ENCODE data around the gene SLC6A6. TPM values are rescaled to one million over a fixed set of nuclear protein-coding genes. Genes with fewer than 3 reads are reported as not detected.

The SLC6A6 gene
- total RNA-seq (2014; rRNA removed; shearing (Covaris generic); ENCODE audit: low replicate concordance), result 62.5 and 65.5 TPM in 2 replicates

DNA sequence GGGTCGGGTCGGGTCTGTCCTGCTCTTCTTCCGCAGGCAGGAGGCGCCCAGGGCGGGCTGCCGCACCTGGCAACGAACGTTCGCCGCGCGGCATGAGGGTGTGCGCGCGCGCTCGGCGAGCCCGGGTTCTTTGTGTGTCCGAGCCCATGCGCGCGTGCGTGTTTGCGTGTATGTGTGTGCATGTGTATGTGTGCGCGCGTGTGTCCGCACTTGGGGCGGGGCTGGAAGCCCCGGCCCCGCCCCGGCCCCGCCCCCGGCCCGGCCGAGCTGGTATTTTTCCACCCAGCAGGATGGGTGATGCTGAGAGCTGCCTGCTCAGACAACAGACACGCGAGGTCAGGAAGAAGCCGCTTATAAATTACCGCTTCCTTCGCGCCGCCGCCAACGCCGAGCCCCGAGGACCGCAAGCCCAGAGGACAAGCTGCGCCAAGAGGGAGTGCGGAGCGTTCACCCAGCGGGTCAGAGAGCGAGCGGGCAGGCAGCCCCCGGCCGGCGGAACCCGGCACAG is at the start of gene SLC6A6:
Gene SLC6A6 (plus strand): TSS at position 303 of the 508 bp plus-strand sequence. CDS start 41,029 bp downstream, outside the sequence.
- peak; percentile 92 for DNase-seq (ENCODE audit: low read depth)
- in situ Hi-C loops (cut with HindIII; ENCODE audit: low pct_unique_long_range_greater_than_20kb, low sequenced_read_pairs), result no loop called here

DNA sequence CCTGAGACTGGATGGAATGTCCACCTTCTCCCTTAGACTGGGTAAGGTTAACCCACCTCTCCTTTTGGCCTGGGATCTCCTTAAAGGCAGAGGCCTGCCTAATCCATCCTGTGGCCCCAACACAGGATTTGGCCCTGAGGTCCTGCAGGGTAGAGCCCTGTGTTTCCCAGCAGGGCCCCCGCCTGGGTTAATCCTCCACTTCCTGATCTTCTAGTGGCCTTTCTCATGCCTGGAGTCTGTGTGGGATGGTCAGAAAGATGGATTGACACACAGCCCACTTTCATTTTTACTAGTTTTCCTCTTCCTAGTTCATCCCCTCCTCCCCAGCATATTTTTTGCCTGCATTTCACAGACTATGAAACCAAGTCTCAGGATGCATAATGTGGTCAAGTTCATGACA is 48.9 kb upstream of the SLC6A6 start:
- no peak for DNase-seq (ENCODE audit: low read depth)
- in situ Hi-C loops (cut with HindIII; ENCODE audit: low pct_unique_long_range_greater_than_20kb, low sequenced_read_pairs), result no loop called here

DNA sequence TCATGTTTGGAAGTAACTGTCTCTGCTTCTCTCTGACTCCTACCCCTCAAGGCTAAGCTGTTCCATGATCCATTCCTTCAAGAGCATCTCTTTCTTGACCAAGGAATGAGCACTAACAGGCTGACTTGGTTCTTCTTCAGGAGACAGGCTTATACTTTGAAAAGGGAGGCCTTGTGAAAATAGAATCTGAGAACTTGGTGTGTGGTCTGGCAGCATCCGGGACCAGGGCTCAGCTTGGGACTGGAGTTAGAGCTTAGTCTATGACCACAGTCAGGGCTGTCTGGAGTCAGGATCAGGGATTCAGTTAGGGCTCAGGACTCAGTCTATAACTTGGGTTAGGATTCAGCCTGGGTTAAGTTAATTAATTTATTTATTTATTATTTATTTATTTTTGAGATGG is 44.9 kb upstream of the SLC6A6 start:
- DNase-seq (ENCODE audit: low read depth), result no peak
- in situ Hi-C loops (cut with HindIII; ENCODE audit: low pct_unique_long_range_greater_than_20kb, low sequenced_read_pairs), result no loop called here

DNA sequence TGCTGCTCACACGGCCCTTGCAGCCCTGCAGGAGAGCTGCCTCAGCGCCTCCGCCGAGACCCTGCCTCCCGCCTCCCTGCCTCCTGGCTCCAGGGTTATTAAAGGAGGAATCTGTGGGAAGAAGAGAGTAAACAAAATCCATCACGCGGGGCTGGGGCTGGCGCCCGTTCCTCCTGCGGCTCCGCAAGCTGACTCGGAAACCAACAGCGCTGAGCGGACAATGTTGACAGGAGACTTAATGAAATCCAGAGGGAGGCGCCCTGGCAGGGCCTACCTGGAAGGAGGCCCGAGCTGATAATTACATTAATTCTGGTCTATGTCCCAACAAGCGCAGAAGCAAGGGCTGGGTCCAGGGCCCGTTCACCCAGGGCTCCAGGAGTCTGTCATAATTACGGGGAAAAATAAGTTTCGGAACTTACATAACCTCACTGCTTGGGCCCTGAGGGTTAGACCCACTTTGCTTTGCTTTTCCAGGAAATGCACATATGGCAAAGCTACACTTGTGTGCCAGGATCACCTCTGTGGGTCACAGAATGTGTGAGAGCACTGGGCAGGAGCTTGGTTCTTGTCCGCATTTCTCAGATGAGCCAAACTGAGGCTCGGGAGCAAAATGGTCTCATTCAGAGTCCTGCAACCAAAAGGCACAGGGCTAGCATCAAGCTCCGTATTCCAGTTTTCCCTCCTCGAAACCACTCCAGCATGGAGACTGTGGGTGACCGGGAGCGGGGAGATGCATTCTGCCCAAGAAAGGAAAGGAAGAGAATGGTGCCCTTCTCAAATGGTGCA is 43.8 kb upstream of the SLC6A6 start:
- in situ Hi-C loops (cut with HindIII; ENCODE audit: low pct_unique_long_range_greater_than_20kb, low sequenced_read_pairs), result no loop called here
- no peak for DNase-seq (ENCODE audit: low read depth)

DNA sequence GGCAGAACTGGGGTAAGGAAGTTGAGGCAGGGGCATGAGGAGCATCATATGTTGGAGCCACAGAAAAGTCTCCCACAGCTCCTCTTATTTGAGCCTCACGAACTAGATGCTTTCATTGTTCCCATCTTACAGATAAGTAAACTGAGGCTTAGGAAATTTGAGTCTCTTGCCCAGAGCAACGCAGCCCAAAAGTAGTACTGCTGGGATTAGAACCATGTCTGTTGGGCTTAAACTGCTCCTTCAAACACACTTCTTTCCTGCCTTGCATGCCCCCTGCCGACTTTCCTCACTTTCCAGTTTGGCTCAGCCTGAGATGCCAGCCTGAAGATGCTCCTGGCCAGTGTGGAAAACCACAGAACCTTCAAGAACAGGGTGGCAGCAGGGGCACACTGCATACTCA is 43.1 kb upstream of the SLC6A6 start:
- in situ Hi-C loops (cut with HindIII; ENCODE audit: low pct_unique_long_range_greater_than_20kb, low sequenced_read_pairs), result no loop called here
- DNase-seq (ENCODE audit: low read depth), result no peak

DNA sequence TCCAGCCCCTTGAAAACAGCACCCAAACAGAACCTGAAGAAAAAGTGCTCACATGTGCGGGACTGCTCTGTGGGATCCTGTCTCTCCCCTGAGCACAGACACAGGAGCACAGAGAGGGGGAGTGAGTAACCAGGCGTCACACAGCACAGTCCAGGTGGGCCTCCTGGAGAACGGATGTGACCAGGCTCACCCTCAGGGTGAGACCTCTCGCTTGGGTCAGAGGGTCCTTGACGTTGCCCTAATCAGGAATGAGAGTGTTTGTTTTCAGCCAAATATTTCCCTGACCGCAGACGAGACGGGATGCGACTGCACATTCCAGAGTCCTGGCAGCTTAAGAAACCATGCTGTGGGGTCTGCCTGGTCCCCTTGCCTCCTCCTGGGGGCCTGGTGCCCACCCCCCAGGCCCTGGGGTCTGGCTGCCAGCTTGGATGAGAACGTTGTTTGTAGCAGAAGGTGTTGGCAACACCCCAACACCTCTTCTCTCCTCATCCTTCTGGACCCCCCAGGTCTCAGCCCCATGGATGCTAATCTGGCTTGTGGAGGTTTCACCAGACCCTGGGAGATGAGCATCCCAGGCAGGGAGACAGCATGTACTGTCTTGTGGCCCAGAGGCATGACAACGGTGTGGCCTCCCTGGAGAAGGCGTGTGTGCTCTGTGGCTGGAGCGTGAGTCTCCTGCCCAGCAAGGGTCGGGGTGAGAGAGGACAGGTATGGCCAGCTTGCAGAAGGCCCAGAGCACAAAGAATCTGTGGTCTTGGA is 42.1 kb upstream of the SLC6A6 start:
- in situ Hi-C loops (cut with HindIII; ENCODE audit: low pct_unique_long_range_greater_than_20kb, low sequenced_read_pairs), result no loop called here

DNA sequence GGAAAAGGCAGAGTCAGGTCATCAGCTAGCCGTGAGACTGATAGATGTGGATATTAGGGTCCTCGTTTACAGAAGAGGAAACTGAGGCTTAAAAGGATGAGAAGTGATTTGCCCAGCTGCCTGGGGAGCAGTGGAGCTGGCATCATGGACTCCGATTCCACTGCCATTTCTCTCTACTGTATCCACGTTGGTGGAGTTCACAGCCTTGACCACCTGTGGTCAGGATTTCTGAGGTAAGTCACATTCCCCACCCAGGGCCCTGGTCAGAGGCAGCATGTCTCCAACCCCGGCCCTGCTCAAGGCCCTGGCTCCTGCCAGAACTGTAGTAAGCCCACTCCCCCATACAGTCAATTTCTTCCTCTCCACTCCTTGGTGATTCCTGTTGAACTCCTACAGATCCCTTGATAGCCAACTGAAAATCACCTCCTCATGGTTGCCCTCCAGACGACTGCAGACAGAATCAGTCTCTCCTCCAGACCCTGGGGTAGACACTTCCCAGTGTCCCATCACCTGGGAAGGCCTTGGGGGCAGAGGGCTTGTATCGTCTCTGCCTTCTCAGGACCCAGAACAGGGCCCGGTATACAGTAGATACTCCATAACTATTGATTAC is 41.2 kb upstream of the SLC6A6 start:
- in situ Hi-C loops (cut with HindIII; ENCODE audit: low pct_unique_long_range_greater_than_20kb, low sequenced_read_pairs), result no loop called here

More for the DNA sequence above, 42.1 kb upstream of the SLC6A6 start:
- no peak for DNase-seq (ENCODE audit: low read depth)

DNA sequence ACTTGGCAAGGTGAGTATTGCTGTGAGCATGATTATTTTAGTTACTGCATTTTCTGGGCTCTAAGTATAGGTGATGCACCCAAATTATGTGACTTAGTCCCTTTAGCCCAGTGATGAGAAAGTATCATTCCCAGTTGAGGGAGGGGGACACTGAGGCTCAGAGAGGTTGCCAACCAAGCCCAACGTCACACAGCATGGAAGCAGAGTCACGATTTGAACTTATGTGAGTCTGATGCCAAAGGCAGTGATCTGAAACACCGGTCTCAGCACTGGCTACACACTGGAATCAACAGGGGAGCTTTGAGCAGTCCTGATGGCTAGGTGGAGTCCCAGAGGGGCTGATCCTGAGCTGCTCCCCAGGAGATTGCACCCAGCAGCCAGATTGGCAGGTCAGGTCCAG is 39.5 kb upstream of the SLC6A6 start:
- no peak for DNase-seq (ENCODE audit: low read depth)
- in situ Hi-C loops (cut with HindIII; ENCODE audit: low pct_unique_long_range_greater_than_20kb, low sequenced_read_pairs), result no loop called here

More for the DNA sequence above, 41.2 kb upstream of the SLC6A6 start:
- no peak for DNase-seq (ENCODE audit: low read depth)

DNA sequence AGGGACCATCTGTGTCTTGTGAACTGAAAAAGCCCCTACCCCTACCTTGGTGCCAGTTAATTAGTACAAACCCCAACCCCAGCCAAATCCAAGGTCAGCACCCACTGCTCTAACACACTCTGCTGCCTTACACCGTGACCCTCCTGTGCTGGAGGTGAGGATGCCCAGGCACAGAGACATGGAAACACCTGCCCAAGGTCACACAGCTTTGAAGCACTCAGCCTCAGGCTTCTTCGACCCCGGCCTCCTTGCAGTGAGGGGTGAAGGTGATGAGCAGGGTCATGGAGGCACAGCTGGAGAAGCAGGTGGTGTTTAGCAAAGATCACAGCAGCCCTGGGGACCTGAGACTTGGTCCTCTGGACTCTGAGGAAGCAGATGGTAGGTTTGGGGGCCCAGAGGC is 39.0 kb upstream of the SLC6A6 start:
- in situ Hi-C loops (cut with HindIII; ENCODE audit: low pct_unique_long_range_greater_than_20kb, low sequenced_read_pairs), result no loop called here
- DNase-seq (ENCODE audit: low read depth), result no peak

DNA sequence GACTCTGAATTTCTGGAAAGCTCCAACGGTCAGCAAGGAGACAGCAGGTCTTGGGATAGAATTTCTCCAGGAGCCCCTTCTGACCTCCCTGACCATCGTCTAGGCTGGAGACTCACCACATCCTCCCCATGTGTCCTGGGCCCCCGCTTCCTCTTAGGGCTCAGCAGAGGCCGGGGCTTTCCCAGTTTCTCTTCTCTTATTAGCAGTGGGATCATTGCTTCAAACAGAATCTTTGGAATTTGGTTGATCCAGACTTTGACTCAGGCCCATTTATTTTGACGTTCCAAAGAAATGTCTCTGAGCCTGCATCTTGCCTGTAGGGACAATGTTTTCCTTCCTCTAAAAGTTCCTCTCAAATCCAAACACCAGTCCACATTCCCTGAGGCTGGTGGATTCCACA is 38.4 kb upstream of the SLC6A6 start:
- DNase-seq (ENCODE audit: low read depth), result no peak
- in situ Hi-C loops (cut with HindIII; ENCODE audit: low pct_unique_long_range_greater_than_20kb, low sequenced_read_pairs), result no loop called here

DNA sequence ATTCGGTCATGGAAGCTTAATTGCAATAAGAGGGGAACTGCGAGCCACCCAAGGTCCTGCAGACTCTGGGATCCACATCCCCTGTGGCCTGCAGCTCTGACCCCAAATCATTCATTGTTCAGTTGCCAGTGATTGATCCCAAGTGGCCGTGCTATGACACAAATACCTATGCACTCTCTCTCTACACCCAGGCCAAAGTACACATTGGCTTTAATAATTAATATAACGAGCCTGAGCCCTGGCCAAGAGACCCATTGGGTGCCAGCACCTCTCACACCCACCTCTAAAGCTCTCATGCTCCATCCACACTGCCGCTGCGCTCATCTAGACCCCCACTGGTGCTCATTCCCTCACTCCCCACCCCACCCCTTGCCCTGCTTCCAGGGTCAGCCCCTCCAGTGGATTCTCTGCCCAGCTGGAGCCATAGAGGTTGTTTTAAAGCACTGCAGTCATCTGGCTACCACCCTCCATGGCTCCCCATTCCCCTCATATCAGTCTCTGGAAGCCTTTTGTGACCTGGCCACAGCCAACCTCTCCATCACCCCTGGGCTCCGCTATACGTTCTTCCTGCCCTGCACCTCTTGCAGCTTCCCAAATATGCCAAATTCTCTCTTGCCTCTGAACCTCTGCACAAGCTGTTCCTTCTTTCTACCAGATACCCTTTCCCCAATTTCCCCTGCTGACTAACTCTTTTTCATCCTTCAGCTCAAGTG is 37.7 kb upstream of the SLC6A6 start:
- DNase-seq (ENCODE audit: low read depth), result no peak
- in situ Hi-C loops (cut with HindIII; ENCODE audit: low pct_unique_long_range_greater_than_20kb, low sequenced_read_pairs), result no loop called here

DNA sequence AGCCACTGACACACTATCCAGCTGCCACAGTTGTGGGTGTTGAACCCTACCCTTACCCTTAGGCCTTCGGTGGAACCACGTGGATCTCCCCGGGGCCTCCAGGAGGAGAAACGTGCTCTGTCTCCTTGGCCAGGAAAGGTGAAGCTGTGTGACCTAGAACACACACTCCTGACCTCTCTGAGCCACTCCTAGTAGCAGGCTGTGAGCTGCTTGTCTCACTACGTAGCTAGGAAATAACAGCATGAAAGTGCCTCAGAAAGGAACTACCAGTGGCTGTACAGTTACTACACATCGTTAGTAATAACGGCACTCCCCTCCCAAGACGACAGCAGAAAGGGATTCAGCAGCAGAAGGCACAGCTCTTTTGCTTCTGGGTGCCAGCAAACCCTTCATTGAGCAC is 36.2 kb upstream of the SLC6A6 start:
- no peak for DNase-seq (ENCODE audit: low read depth)
- in situ Hi-C loops (cut with HindIII; ENCODE audit: low pct_unique_long_range_greater_than_20kb, low sequenced_read_pairs), result no loop called here

DNA sequence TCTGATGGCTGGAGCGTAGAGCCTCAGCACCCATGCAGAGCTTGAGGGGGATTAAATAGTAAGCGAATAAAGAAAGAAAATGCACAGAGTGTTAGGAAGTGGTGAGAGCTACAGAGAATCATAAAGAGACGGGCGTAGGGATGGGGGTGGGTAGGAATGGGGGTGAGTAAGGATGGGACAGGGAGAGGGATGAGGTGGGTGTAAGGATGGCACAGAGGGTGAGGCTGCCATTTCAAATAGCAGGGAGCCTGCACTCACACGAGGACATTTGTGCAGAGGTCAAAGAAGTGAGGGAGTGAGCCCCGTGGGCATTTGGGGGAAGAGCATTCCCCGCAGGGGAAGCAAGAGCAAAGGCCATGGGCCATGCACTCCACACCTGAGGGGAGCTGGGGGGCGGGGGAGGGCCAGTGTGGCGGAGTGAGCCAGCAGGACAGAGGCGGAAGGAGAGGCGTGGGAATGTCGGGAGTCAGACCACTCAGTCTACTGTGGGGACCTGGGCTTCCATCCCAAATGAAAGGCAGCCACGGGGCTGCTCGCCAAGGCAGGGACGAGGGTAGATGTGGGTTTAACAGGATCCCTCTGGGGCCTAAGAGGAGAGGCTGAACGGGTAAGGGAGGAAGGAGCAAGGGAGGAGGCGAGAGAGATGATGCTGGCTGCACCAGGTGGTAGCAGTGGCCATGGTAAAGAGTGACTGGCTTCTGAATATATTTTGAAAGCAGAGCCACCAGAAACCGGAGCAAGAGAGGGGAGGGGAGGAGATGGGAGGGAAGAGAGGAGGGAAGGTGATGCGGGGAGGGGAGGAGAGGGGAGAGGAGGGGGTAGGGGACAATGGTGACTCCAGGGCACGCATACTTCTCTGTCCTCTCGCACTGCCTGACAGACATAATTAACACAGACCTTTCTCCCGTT is 35.2 kb upstream of the SLC6A6 start:
- DNase-seq (ENCODE audit: low read depth), result no peak
- in situ Hi-C loops (cut with HindIII; ENCODE audit: low pct_unique_long_range_greater_than_20kb, low sequenced_read_pairs), result no loop called here

DNA sequence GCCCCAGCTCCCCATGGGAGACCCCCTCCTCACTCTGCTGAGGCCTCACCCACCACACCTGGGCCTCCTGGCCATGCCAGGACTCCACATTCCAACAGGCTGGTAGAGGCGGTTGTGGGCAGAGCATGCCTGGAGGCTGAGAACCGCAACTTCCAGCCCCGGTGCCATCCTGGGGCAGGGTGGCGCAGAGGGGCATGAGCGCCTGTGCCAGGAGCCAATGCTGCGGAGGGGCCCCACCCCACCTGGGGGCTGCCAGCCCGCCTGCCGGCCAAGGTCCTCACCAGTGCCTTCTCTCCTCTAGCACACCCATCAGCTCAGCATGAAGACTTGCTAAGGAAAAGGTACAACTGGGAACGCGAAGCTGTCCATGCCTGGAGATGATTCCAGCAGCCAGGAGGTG is 34.3 kb upstream of the SLC6A6 start:
- DNase-seq (ENCODE audit: low read depth), result no peak
- in situ Hi-C loops (cut with HindIII; ENCODE audit: low pct_unique_long_range_greater_than_20kb, low sequenced_read_pairs), result no loop called here

DNA sequence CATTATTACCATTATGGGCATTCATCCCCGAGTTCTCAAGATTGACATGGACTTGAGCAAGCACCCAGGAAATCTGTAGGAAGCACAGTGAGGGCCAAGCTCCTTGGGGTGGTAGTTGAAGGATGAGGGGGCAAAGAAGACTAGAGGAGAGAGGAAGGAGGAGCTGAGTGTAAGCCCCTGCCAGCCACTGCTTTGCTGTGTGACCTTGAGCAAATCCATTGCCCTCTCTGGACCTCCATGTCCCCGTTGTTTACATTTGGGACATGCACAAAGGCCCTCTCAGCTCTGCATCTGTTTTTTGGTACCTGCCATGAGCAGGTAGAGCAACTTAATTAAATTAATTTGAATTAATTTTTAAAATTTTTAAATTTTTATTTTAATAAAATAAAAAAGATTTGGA is 33.5 kb upstream of the SLC6A6 start:
- no peak for DNase-seq (ENCODE audit: low read depth)

DNA sequence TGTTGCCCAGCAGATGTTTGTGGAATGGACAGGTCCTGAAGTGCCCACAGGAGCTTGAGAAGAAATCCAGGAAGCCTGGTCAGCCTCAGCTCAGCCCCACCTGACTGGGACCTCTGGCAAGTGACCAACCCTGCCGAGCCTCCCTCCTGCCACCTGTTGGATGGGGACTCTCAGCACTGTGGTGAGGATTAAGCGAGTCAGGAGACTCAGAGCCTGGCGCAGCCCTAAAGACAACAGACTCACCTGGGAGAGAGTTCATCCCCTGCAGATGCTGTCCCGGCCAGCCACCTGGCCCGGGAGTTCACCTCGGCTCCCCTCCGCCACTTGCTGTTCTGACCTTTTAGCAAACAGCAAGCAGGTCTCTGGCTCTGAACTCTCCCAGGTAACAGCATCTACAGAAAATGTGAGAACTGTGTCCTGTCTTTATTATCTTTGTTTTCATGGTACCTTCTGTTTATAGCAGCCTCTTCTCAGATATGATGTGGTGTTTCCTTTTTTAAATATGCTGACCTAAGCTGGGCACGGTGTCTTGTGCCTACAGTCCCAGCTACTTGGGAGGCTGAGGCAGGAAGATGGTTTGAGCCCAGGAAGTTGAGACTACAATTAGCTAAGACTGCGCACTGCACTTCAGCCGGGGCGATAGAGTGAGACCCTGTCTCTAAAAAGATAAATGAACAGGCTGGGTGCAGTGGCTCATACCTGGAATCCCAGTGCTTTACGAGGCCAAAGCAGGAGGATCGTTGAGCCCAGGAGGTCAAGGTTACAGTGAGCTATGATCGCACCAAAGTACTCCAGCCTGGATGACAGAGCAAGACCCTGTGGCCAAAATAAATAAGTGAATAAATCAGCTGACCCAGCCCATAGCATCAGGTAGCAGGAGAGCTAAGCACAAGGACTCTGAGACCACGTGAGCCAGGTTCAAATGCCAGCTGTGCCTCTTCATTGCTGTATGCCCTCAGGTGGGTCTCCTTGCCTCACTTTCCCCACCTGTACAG is 32.4 kb upstream of the SLC6A6 start:
- in situ Hi-C loops (cut with HindIII; ENCODE audit: low pct_unique_long_range_greater_than_20kb, low sequenced_read_pairs), result no loop called here
- peak; percentile 54 for DNase-seq (ENCODE audit: low read depth)

More for the DNA sequence above, 33.5 kb upstream of the SLC6A6 start:
- in situ Hi-C loops (cut with HindIII; ENCODE audit: low pct_unique_long_range_greater_than_20kb, low sequenced_read_pairs), result no loop called here
